DOHH2 (cell line): ENCODE measurements around the gene TSPAN17.

ENCODE experiments used
- EZH2phosphoT487 ChIP-seq: fragments of 200-600 bp; sonication (generic); IDR thresholded peaks from 2 replicates; pipeline ENCODE4 v1.6.1; 2017; ENCODE audit warnings: borderline replicate concordance, mild to moderate bottlenecking, antibody characterized with exemption, low read length, moderate library complexity, mixed read lengths
- TF ChIP-seq, protein P1 (sequence below): fragments of 200-600 bp; sonication (generic); IDR thresholded peaks from one replicate; pipeline ENCODE4 v1.5.1; 2014; ENCODE audit warnings: antibody characterized with exemption, mild to moderate bottlenecking, low read depth, low read length; ENCODE audit not compliant: poor library complexity, severe bottlenecking

DNA sequence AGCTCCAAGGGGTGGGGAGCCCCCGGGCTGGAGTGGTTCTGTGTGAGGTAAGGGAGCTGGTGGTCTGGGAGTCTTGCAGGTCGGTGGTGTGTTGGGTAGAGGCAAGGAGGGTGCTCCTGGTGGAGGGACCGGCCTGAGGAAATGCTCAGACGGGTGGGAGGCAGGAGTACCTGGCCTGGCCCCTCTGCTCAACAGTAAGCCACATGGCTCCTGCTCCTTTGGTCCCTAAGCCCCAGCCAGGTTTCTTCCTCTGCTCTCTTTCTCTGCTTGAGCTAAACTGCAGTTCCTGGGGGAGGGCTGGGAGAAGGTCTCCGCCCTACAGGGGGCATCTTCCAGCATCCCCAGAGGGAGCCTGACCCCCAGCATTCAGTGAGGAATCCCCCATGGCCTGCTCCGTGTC is 17.2 kb downstream of the TSPAN17 start:
- TF ChIP-seq, protein P1, sequence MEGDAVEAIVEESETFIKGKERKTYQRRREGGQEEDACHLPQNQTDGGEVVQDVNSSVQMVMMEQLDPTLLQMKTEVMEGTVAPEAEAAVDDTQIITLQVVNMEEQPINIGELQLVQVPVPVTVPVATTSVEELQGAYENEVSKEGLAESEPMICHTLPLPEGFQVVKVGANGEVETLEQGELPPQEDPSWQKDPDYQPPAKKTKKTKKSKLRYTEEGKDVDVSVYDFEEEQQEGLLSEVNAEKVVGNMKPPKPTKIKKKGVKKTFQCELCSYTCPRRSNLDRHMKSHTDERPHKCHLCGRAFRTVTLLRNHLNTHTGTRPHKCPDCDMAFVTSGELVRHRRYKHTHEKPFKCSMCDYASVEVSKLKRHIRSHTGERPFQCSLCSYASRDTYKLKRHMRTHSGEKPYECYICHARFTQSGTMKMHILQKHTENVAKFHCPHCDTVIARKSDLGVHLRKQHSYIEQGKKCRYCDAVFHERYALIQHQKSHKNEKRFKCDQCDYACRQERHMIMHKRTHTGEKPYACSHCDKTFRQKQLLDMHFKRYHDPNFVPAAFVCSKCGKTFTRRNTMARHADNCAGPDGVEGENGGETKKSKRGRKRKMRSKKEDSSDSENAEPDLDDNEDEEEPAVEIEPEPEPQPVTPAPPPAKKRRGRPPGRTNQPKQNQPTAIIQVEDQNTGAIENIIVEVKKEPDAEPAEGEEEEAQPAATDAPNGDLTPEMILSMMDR: no peak
- no peak for TF ChIP-seq EZH2phosphoT487
